ENCODE measurements around the gene SLC2A8. TPM values are rescaled to one million over a fixed set of nuclear protein-coding genes. Genes with fewer than 3 reads are reported as not detected.

SLC2A8 gene
- total RNA-seq, 1 experiment from 2014 or later = 16.8 TPM

GRCh38 chr9:127446713-127447415 lies 49.9 kb downstream of the SLC2A8 start (continued):
- TF ChIP-seq EZH2 (IDR thresholded peaks at IDR 0.05) = no peak
- TF ChIP-seq POLR2A (IDR thresholded peaks at IDR 0.05; ENCODE audit: borderline replicate concordance, extremely low read depth, insufficient read depth, insufficient read length) = no peak
- no peak for TF ChIP-seq FOSL1 (IDR thresholded peaks at IDR 0.05; ENCODE audit: low read depth)
- no peak for TF ChIP-seq TCF7L2 (IDR thresholded peaks at IDR 0.05; ENCODE audit: borderline replicate concordance, extremely low read depth, insufficient read depth, insufficient read length)
- TF ChIP-seq YY1 (IDR thresholded peaks at IDR 0.05; ENCODE audit: extremely low read depth, insufficient replicate concordance, low read depth, low read length) = no peak
- TF ChIP-seq CBX3 (IDR thresholded peaks at IDR 0.05; ENCODE audit: low read depth) = no peak
- no peak for TF ChIP-seq SIN3A (IDR thresholded peaks at IDR 0.05; ENCODE audit: low read depth)

DNA sequence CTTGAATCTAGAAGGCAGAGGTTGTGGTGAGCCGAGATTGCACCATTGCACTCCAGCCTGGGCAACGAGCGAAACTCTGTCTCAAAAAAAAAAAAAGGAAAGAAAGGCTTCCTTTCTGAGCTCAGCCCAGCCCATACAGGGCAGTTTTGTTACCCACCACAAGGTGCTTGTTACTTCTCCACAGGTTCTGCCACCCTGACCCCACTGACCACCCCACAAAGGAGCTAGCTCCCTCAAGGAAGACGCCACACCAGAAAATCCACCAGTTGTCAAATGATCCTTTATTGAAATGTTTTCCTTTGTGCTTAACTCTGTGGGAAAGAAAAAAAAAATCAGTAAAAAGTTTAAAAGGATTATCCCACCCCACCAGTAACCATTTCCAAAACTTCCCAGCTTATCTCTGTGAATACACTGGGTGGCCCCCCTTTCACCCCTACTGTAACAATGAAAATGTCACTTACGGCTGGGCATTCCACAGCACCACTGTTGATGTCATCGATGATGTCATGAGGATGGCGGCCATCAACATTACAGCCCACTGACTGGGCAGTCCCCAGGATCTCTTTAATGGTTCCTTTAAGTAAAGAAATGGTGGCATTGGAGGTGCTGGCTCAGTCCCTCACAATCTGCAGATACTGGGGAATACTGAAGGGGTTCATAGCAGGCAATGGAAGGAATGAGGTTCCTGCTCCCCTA lies 50.6 kb downstream of the SLC2A8 start:
- TF ChIP-seq POLR2A (IDR thresholded peaks at IDR 0.05; ENCODE audit: borderline replicate concordance, extremely low read depth, insufficient read depth, insufficient read length) (no peak), JUND (IDR thresholded peaks at IDR 0.05) (no peak), POLR2AphosphoS5 (IDR thresholded peaks at IDR 0.05; ENCODE audit: low read depth, low read length) (no peak; the same call in 1 of the 2 replicates)
- no peak overlapping the region for H3K4me2 ChIP-seq (ENCODE audit: low read length)
- H3K9me2 ChIP-seq (ENCODE audit: insufficient read depth) = no peaks in the 10 kb centered on the region
- peaks cover 10 to 57% of the 10 kb centered on the region in 2 experiments for H3K4me1 ChIP-seq (ENCODE audit: control insufficient read depth in 1 of 2, insufficient read depth in 2 of 2, low read length in 2 of 2)
- peaks cover 39% of the 10 kb centered on the region for H3K79me2 ChIP-seq (ENCODE audit: insufficient read depth, low read length)
- intact Hi-C loops (cut with micrococcal nuclease) = no loop called here
- ChIA-PET RAD21 (ENCODE audit: low non-redundant PET in 1 of 2, low total read pairs in 2 of 2, uncharacterized antibody in 2 of 2, unreplicated experiment in 2 of 2) (no interaction called here), POLR2A (interaction anchor here (1.5 kb wide), 1 partner anchor 223 kb away, joined by 3 read pairs; no protein-coding TSS in a partner anchor), CTCF (no interaction called here)
- peak overlapping the region; percentile 97; the same call in 1 of the 2 replicates for H3K27ac ChIP-seq (ENCODE audit: low read depth, low read length)
- ATAC-seq = no peak
- no peak for DNase-seq (ENCODE audit: low read depth, low spot score)
- no peak overlapping the region for H3K9ac ChIP-seq (ENCODE audit: low read length)
- H2AFZ ChIP-seq (ENCODE audit: low read depth, low read length, poor library complexity, severe bottlenecking) = no peak overlapping the region
- no TSS peak for BruUV-seq (replicated peaks)
- peaks cover 31 to 63% of the 10 kb centered on the region in 2 experiments for H3K36me3 ChIP-seq (ENCODE audit: control insufficient read depth in 1 of 2, insufficient read depth in 2 of 2, low read length in 2 of 2)
- H3K27me3 ChIP-seq (ENCODE audit: insufficient read depth, low read length) = no peaks in the 10 kb centered on the region
- H4K20me1 ChIP-seq (ENCODE audit: insufficient read depth) = peaks cover 38% of the 10 kb centered on the region
- no peaks in the 10 kb centered on the region for H3K9me3 ChIP-seq (ENCODE audit: control insufficient read depth in 1 of 2, insufficient read depth in 1 of 2, low read depth in 1 of 2, low read length in 2 of 2)
- H3K4me3 ChIP-seq (replicated peaks in 1 of 2; ENCODE audit: low read depth in 1 of 2, low read length in 2 of 2) = no peak overlapping the region
